Activated gamma-delta T cell (primary cell): Measurements from ENCODE around the gene GPR61.
A peak's percentile ranks its signal among the peaks of the same experiment; 100 is the strongest.

Experiments used
- DNase-seq: peaks from one replicate; lab custom pipeline; 2025; lab: John Stamatoyannopoulos, UW
- total RNA-seq, 2 donors: gene quantifications; one replicate each; lab custom pipeline; 2026; lab: John Stamatoyannopoulos, UW

Gene GPR61
- total RNA-seq = 0.10 to 0.13 reads per million in 2 donors

- no peak for DNase-seq
Measured at GRCh38 chr1:109539676-109540075, at the start of gene GPR61. GPR61 (plus strand) TSS chr1:109539872; CDS start chr1:109543023, 3,151 bp downstream.

GRCh38 chr1:109490029-109490933 lies 49.4 kb upstream of the GPR61 start:
- DNase-seq = no peak

GRCh38 chr1:109490934-109491302 lies 48.8 kb upstream of the GPR61 start:
- DNase-seq = no peak

- DNase-seq = no peak
Measured at GRCh38 chr1:109491372-109491771, 48.3 kb upstream of the GPR61 start.

- DNase-seq = no peak
Measured at GRCh38 chr1:109492779-109493178, 46.9 kb upstream of the GPR61 start.

GRCh38 chr1:109493227-109493626 lies 46.4 kb upstream of the GPR61 start:
- DNase-seq = no peak

GRCh38 chr1:109493805-109494539 lies 45.7 kb upstream of the GPR61 start, which contains the start of gene CYB561D1:
CYB561D1 (plus strand) TSS chr1:109494094; CDS start chr1:109494140, 46 bp downstream.
- peak; percentile 79 for DNase-seq

GRCh38 chr1:109495738-109496137 lies 43.9 kb upstream of the GPR61 start:
- no peak for DNase-seq

- DNase-seq = no peak
Measured at GRCh38 chr1:109497449-109498160, 42.1 kb upstream of the GPR61 start.

GRCh38 chr1:109498161-109498801 lies 41.4 kb upstream of the GPR61 start:
- no peak for DNase-seq

- DNase-seq = no peak
Measured at GRCh38 chr1:109499081-109499480, 40.6 kb upstream of the GPR61 start.

GRCh38 chr1:109499661-109500536 lies 39.8 kb upstream of the GPR61 start:
- DNase-seq = no peak

- no peak for DNase-seq
Measured at GRCh38 chr1:109500941-109501381, 38.7 kb upstream of the GPR61 start.

GRCh38 chr1:109501644-109502363 lies 37.9 kb upstream of the GPR61 start:
- DNase-seq = no peak

GRCh38 chr1:109502364-109502851 lies 37.3 kb upstream of the GPR61 start:
- DNase-seq = no peak

GRCh38 chr1:109503935-109504334 lies 35.7 kb upstream of the GPR61 start:
- no peak for DNase-seq

GRCh38 chr1:109504974-109505373 lies 34.7 kb upstream of the GPR61 start:
- no peak for DNase-seq

- DNase-seq = no peak
Measured at GRCh38 chr1:109508001-109508872, 31.4 kb upstream of the GPR61 start.

- DNase-seq = no peak
Measured at GRCh38 chr1:109508873-109509175, 30.8 kb upstream of the GPR61 start.
